Activated T-cell treated with anti-CD3 and anti-CD28 coated beads for 48 hours (primary cell): ENCODE measurements around the gene ATXN7.

Source experiments
- DNase-seq: peaks from one replicate; pipeline ENCODE4 v3.0.0-alpha.2; 2020; ENCODE audit warnings: low read depth

The ATXN7 gene

DNA sequence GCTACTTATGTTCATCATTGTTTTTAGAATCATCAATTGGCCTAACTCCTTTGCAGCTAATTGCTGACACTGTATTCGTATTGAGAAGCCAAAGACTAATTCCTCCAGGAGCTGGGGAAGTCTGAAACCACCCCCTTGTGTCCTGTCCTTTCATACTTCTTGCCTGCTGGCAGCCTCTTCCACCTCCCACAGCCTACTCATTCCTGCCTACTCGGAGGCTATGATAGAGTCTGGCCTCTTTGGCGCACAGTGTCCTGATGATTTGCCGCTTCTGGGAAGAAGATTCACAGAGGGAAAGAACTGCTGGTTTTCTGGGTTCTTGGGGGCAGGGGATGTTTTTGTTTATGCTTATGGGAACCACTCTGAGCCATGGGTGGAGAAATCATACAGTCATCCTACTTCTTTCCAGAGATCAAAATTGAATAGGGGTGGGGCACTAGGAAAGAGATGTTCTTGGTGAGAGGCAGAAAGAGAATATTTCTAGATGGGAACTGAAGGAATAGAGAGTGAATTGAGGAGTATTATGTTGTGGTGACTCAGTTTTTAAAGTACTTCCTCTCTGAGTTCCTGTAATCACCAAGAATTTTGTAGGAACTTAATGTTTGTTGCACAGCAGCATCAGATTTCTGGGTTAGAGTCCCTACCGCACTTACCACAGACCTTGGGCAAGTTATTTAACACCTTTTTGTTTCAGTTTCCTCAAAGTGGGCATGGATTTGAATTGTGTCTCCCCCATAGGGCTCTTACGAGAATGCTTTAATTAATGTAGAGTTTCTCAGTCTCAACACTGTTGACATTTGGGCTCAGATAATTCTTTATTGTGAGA, 70.6 kb downstream of the ATXN7 start:
- no peak for DNase-seq

DNA sequence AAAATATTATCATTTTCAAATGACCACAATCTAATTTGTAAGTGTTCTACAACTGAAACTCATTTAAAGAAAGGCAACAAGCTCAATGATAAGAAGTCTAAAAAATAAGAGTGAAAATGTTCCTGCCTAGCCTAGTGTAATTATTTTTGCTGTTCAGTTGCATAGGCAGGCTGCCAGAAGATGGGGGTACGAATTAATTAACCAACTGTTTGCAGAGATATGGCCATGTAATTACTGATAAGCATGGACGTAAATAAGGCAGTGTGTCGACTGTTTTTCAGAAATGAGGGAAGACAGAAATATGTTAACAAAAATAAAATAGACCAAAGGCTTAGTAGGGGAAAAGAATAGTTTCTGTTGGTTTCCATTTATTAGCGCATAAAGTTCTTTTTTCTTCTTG, 73.3 kb downstream of the ATXN7 start:
- no peak for DNase-seq

DNA sequence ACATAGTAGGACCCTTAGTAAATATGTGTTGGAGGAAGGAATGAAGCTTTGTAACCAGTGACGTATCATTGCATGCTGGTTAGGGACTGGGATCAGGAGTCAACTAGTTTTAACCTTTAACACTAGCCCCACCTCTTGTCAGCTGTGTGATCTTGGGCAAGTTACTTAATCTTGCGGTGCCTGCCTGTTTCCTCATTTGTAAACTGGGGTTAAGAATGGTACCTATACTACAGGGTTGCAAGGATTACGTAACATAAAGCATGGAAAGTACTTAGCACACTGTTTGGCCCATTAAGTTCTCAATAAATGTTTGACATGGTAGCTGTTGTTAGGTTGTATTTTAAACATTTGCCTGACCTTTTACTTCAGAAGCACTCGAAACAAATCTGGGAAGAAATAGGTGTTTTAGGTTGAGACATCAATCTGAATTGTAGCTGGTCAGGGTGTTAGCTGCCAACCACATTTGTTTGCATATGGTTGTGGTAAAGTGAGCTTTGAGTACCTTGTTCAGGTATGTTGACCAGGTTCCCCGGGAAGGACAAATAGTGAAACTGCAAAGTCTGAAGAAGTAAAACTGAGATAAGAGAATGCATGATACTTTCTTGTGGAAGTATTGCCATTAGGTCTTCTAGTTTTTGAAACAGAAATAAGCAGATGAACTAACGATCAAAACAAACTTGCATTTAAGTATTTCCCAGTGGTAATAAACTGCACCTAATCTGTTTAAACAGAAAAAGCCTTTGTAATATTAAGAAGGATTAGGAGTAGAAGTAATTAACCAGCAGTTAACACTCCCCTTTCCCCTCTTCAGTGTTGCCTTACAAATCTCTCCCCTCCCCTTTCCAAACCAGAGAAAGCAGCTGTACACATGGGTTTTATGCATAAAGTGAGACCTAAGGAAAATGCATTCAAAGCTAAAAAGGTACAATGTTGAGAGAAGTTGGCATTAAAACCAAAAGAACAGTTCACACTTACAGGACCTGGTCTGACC, 74.3 kb downstream of the ATXN7 start:
- DNase-seq, result no peak

- DNase-seq, result no peak
Observed at GRCh38 chr3:63940389-63940757, 76.7 kb downstream of the ATXN7 start.

- DNase-seq, result no peak
Observed at GRCh38 chr3:63942528-63942927, 78.9 kb downstream of the ATXN7 start.

- no peak for DNase-seq
Observed at GRCh38 chr3:63943678-63944077, 80.0 kb downstream of the ATXN7 start.

DNA sequence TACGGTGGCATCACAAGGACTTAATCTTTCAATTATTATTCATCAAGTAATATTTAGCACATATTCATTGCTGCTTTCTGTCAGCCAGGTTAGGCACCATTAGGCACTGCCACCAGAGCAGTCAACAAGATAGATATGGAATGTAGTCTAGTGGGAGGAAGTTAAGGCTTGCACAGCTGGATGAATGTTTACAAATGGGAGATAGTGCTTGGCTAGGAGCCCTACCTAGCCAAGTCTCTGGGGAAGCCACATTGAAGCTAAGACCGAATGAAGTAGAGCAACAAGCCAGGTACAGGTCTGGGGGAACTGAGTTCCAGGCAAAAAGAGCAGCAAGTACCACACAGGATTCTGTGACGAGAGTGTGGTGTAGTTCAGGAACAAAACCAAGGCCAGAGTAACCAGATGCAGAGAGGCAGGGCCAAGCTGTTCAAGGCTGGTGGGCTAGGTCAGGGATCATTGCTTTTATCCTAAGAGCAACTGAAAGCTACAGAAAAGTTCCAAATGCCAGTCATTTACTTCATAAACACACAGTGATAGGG, 82.0 kb downstream of the ATXN7 start:
- no peak for DNase-seq

- DNase-seq, result no peak
Observed at GRCh38 chr3:63946753-63947152, 83.1 kb downstream of the ATXN7 start.

GRCh38 chr3:63947594-63947993, 83.9 kb downstream of the ATXN7 start:
- no peak for DNase-seq

GRCh38 chr3:63949005-63949404, 85.3 kb downstream of the ATXN7 start:
- no peak for DNase-seq

DNA sequence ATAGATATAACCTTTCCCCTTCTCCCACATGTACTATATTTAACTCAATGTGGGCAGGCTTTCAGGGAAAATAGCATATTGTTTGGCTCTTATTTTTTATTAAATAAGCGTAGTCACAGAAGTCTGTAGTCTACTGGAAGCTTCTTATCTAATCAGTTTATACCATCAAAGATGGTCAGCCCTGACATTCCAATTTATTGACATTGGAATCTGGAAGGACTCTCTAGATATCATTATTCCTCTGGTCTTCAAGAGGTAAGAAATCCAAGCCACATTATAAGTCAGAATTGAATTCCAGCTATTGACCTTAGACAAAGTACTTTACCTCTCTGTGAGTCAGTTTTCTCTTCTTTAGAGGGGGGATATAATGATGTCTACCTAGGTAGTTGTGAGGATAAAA, 87.0 kb downstream of the ATXN7 start:
- no peak for DNase-seq

DNA sequence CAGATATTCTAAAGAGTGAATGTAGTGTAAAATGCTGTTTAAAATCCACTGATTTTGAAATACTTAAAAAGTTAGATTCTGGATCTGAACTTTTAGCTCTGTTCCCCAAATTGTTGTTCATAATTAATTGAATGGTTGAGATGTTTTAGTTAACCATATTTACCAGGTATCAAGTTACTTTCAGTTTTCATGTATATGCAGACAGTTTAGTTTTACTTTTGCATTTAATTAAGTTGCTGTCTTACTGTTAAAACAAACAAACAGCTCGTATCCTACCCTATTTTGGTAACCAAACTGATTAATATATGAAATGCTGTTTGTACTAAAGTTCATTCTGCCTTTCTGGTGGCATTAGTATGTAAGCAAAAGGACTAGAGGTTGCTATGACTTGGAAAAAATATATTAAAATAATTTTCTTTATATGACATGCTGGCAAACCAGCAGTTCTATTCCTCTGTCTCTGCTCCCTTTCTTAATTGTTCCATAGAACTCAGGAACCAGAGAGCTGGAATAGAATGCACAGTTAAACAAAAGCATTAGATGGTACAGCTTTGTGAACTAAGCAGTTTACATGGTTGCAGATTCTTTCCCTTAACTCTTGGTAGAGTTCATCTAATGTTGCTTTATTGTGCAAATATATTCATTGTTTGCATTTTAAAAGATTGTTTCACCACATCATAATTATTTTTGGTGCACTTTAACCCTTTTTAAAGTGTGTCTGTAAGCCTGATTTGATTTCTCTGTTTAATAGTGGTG, 88.0 kb downstream of the ATXN7 start:
- DNase-seq, result no peak

- no peak for DNase-seq
Observed at GRCh38 chr3:63952248-63952594, 88.6 kb downstream of the ATXN7 start.

DNA sequence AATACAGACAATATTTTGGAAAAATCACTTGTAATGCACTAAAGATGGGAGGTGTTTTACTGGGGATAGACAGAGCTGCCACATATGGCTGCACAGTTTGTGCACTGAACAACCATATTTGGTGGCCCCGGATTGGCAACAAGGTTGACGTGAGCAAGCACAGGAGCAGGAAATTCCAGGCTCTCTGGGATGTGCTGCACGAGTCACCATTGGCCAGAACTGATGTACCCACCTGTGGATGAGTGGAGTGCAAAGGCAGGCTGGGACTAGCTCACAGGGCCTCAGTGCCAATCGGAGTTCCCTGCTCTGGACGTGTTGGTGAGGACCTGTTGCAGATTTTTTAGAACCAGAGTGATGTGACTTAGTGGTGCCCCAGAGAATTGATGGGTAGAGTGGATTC, 90.5 kb downstream of the ATXN7 start:
- no peak for DNase-seq

GRCh38 chr3:63955036-63955650, 91.5 kb downstream of the ATXN7 start:
- DNase-seq, result no peak

- no peak for DNase-seq
Observed at GRCh38 chr3:63955830-63956545, 92.3 kb downstream of the ATXN7 start.

GRCh38 chr3:63959146-63959545, 95.5 kb downstream of the ATXN7 start:
- no peak for DNase-seq

- no peak for DNase-seq
Observed at GRCh38 chr3:63960048-63960711, 96.5 kb downstream of the ATXN7 start.

DNA sequence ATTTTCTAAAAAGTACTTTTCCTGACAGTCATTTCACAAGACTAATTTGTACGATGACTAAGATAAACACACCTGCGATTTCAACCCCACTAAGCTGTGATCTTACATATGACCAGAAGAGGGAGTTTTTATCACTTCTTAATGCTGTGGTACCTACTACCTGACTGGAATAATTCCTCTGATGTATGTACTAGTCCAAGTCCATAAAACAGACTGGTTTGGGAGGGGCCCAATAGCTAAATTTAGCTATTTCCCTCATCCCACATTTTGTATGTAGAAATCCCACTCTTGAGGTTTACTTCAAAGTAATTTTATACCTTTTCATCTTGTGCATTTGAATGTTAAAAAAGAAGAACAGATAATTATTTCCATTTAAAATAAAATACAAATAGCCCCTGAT, 98.2 kb downstream of the ATXN7 start:
- no peak for DNase-seq

DNA sequence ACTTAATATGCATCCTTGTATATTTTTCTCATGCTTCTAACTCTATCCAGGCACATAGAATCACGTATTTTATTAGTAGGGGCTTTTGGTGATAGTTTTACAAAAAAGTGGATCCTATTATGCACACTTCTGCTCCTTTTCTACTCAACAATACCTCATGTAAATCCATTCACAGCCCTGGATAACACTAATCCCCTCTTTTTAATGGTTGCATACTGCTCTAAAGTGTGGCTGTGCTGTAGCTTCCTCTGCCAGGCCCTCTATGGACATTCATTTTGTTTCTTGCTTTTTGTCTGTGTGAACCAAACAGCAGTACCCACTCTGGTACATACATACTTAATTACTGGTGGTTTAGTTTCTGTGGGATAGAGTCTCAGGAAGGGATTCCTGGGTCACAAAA, 99.8 kb downstream of the ATXN7 start:
- no peak for DNase-seq
